K562 (cell line): Measurements from ENCODE around the gene NAA40.

Source experiments
- SMAD3 ChIP-seq: fragments of 450-650 bp; formaldehyde crosslinking; conservative IDR thresholded peaks from 2 replicates; pipeline ENCODE4 v1.4.0; 2020; ENCODE audit warnings: mild to moderate bottlenecking
- TF ChIP-seq, protein P1 (sequence below), 2 experiments: fragments of 250-450 bp in 1 of 2; fragments of 450-650 bp in 1 of 2; sonication (Bioruptor Pico) in 1 of 2; IDR thresholded peaks; 2 replicates each; pipeline versions ENCODE4 v1.6.1 to v1.8.0; 2016 to 2021; ENCODE audit warnings: mild to moderate bottlenecking in 2 of 2, moderate library complexity in 2 of 2, missing compliant biosample characterization in 1 of 2, missing genetic modification characterization in 1 of 2

DNA sequence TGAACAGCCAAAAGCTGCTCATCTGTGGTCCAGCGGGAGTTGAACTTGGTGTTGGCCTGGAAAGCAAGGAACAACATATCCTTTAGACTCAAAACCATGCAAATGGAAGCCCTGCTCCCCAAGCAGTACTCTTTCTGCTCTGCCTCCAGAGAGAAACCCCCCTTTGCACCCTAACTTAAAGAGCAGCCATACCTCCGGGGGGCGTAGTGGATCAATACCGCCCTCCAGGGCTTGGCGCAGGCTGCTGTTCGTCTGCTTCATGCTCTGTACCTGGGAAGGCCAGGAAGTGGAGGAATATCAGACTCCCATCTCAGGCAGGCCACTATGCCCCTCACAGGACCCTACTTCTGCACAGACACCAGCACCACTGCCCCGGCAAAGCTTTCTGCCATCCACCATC is 26.1 kb upstream of the NAA40 start:
- TF ChIP-seq, protein P1, sequence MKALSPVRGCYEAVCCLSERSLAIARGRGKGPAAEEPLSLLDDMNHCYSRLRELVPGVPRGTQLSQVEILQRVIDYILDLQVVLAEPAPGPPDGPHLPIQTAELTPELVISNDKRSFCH (CRISPR knock-in tag; IDR thresholded peaks at IDR 0.05), result no peak
- TF ChIP-seq, protein P1 (tag; IDR thresholded peaks at IDR 0.05), result no peak
- no peak for TF ChIP-seq SMAD3 (CRISPR knock-in tag)
